H9 (cell line): ENCODE results near the gene KMT2C. TPM values are rescaled to one million over a fixed set of nuclear protein-coding genes. Genes with fewer than 3 reads are reported as not detected.
"Not testable (repeated sequence)": the region's sequence is repeated elsewhere in the genome, so short reads cannot be mapped to it uniquely, and the experiment has no call there.

Experiments
- DNase-seq: peaks from one replicate; pipeline ENCODE4 v3.0.0-alpha.2; 2017
- H2AFZ ChIP-seq: one replicate; pipeline ENCODE4 v1.6.1; 2013; ENCODE audit warnings: mild to moderate bottlenecking, low read length, control low read depth, moderate library complexity
- H2AK5ac ChIP-seq: 2 replicates; pipeline ENCODE4 v1.6.1; 2013; ENCODE audit warnings: low read length, control low read depth, mixed read lengths; ENCODE audit not compliant: insufficient read length
- H2BK120ac ChIP-seq: one replicate; pipeline ENCODE4 v1.6.1; 2013; ENCODE audit warnings: low read depth, mild to moderate bottlenecking, low read length, control low read depth, inconsistent platforms; ENCODE audit not compliant: poor library complexity, severe bottlenecking
- H2BK12ac ChIP-seq: 2 replicates; pipeline ENCODE4 v1.6.1; 2013; ENCODE audit warnings: low read length, control low read depth, mixed read lengths, low read depth; ENCODE audit not compliant: insufficient read length
- H2BK15ac ChIP-seq: 2 replicates; pipeline ENCODE4 v1.6.1; 2013; ENCODE audit warnings: low read depth, low read length, control low read depth
- H2BK20ac ChIP-seq: one replicate; pipeline ENCODE4 v1.6.1; 2013; ENCODE audit warnings: low read depth, mild to moderate bottlenecking, low read length, control low read depth, inconsistent platforms; ENCODE audit not compliant: poor library complexity, severe bottlenecking
- H2BK5ac ChIP-seq: 2 replicates; pipeline ENCODE4 v1.6.1; 2013; ENCODE audit warnings: low read length, control low read depth, mixed read lengths; ENCODE audit not compliant: insufficient read length
- H3K14ac ChIP-seq: 2 replicates; pipeline ENCODE4 v1.6.1; 2013; ENCODE audit warnings: low read length, control low read depth; ENCODE audit not compliant: insufficient read depth
- H3K18ac ChIP-seq: 2 replicates; pipeline ENCODE4 v1.6.1; 2013; ENCODE audit warnings: low read depth, mild to moderate bottlenecking, mixed read lengths, low read length, control low read depth; ENCODE audit not compliant: insufficient read length
- H3K23ac ChIP-seq: 2 replicates; pipeline ENCODE4 v1.6.1; 2013; ENCODE audit warnings: low read length, control low read depth, mixed read lengths, low read depth; ENCODE audit not compliant: insufficient read length
- H3K23me2 ChIP-seq: 2 replicates; pipeline ENCODE4 v1.6.1; 2013; ENCODE audit warnings: low read depth, mild to moderate bottlenecking, mixed read lengths, low read length, control low read depth; ENCODE audit not compliant: insufficient read length, poor library complexity, severe bottlenecking
- H3K27ac ChIP-seq: 2 replicates; pipeline ENCODE4 v1.5.1; 2013; ENCODE audit warnings: low read length, control low read depth, mixed read lengths, low read depth; ENCODE audit not compliant: insufficient read length
- H3K27me3 ChIP-seq: 2 replicates; pipeline ENCODE4 v1.6.1; 2013; ENCODE audit warnings: low read length, control low read depth, inconsistent platforms; ENCODE audit not compliant: insufficient read depth
- H3K4ac ChIP-seq: 2 replicates; pipeline ENCODE4 v1.6.1; 2013; ENCODE audit warnings: low read depth, mild to moderate bottlenecking, control low read depth, inconsistent platforms, low read length, moderate library complexity
- H3K4me1 ChIP-seq: 2 replicates; pipeline ENCODE4 v1.6.1; 2013; ENCODE audit warnings: low read length, control low read depth, inconsistent platforms; ENCODE audit not compliant: insufficient read depth
- H3K4me2 ChIP-seq: 2 replicates; pipeline ENCODE4 v1.6.1; 2013; ENCODE audit warnings: low read length, control low read depth, mixed read lengths; ENCODE audit not compliant: insufficient read length, insufficient read depth
- H3K56ac ChIP-seq: 2 replicates; pipeline ENCODE4 v1.6.1; 2013; ENCODE audit warnings: low read depth, mild to moderate bottlenecking, mixed read lengths, low read length, control low read depth; ENCODE audit not compliant: insufficient read length
- H3K79me1 ChIP-seq: 2 replicates; pipeline ENCODE4 v1.6.1; 2013; ENCODE audit warnings: low read depth, mild to moderate bottlenecking, moderate library complexity, low read length, control low read depth, inconsistent platforms; ENCODE audit not compliant: insufficient read depth, poor library complexity, severe bottlenecking
- H3K79me2 ChIP-seq: 2 replicates; pipeline ENCODE4 v1.6.1; 2013; ENCODE audit warnings: low read length, control low read depth, inconsistent platforms; ENCODE audit not compliant: insufficient read depth
- H3K9ac ChIP-seq: 2 replicates; pipeline ENCODE4 v1.6.1; 2013; ENCODE audit warnings: low read length, control low read depth, mixed read lengths; ENCODE audit not compliant: insufficient read length; ENCODE audit errors: extremely low read depth
- H3K9me3 ChIP-seq: one replicate; pipeline ENCODE4 v1.6.1; 2013; ENCODE audit warnings: low read depth, low read length, inconsistent platforms; ENCODE audit not compliant: control insufficient read depth
- H3T11ph ChIP-seq: one replicate; pipeline ENCODE4 v1.6.1; 2013; ENCODE audit warnings: mild to moderate bottlenecking, low read length, control low read depth, inconsistent platforms
- H4K20me1 ChIP-seq: one replicate; pipeline ENCODE4 v1.6.1; 2013; ENCODE audit not compliant: control insufficient read depth, insufficient read length, insufficient read depth
- H4K5ac ChIP-seq: 2 replicates; pipeline ENCODE4 v1.6.1; 2013; ENCODE audit warnings: low read depth, mild to moderate bottlenecking, mixed read lengths, low read length, control low read depth; ENCODE audit not compliant: insufficient read length
- H4K8ac ChIP-seq: replicated peaks from 2 replicates; pipeline ENCODE4 v1.6.1; 2013; ENCODE audit warnings: low read length, control low read depth, mixed read lengths, low read depth; ENCODE audit not compliant: insufficient read length
- H4K91ac ChIP-seq: 2 replicates; pipeline ENCODE4 v1.6.1; 2013; ENCODE audit warnings: low read depth, mild to moderate bottlenecking, moderate library complexity, mixed read lengths, low read length, control low read depth; ENCODE audit not compliant: insufficient read length
- H3K27ac Mint-ChIP-seq, 3 experiments: 2 replicates in 2 of 3; 3 replicates in 1 of 3; pipeline ENCODE4 v1.8.0; 2020 to 2021; ENCODE audit warnings: mixed read lengths in 3 of 3, mild to moderate bottlenecking in 1 of 3, moderate library complexity in 1 of 3
- H3K27me3 Mint-ChIP-seq: 2 replicates; pipeline ENCODE4 v1.8.0; 2021; ENCODE audit warnings: low read depth, mild to moderate bottlenecking, moderate library complexity, mixed read lengths
- H3K36me3 Mint-ChIP-seq, 3 experiments: 2 replicates in 2 of 3; 3 replicates in 1 of 3; pipeline ENCODE4 v1.8.0; 2020 to 2021; ENCODE audit warnings: low read depth in 3 of 3, mixed read lengths in 3 of 3; ENCODE audit not compliant: insufficient read depth in 1 of 3
- H3K4me1 Mint-ChIP-seq, 2 experiments: 2 replicates each; pipeline ENCODE4 v1.8.0; 2020; ENCODE audit warnings: mixed read lengths in 2 of 2
- H3K4me3 Mint-ChIP-seq, 2 experiments: 2 replicates in 1 of 2; 3 replicates in 1 of 2; pipeline ENCODE4 v1.8.0; 2020 to 2021; ENCODE audit warnings: mild to moderate bottlenecking in 2 of 2, mixed read lengths in 2 of 2, moderate library complexity in 1 of 2
- H3K9me3 Mint-ChIP-seq, 2 experiments: 2 replicates in 1 of 2; 3 replicates in 1 of 2; pipeline ENCODE4 v1.8.0; 2020; ENCODE audit warnings: mild to moderate bottlenecking in 2 of 2, mixed read lengths in 2 of 2, moderate library complexity in 1 of 2
- WGBS: extraction: QIAGEN DNeasy Blood & Tissue Kit; methylation state at CpG from one replicate; pipeline ENCODE4 v1.1.7; 2013; ENCODE audit warnings: missing lambda C conversion rate, low lambda C conversion rate, mixed read lengths; ENCODE audit not compliant: insufficient read length; ENCODE audit errors: extremely low coverage; 5-methylcytosine and 5-hydroxymethylcytosine counted together
- total RNA-seq: library from RNA; stranded (reverse); gene quantifications from 2 replicates; pipeline ENCODE4 v1.2.1, GENCODE V29; 2021

Gene KMT2C
- total RNA-seq, 1 experiment from 2014 or later: 32.2 TPM

- H2BK120ac ChIP-seq: not testable (repeated sequence)
These were observed 5.4 kb upstream of the KMT2C start for GRCh38 chr7:152441168-152441567.

GRCh38 chr7:152438017-152438416 lies 2.2 kb upstream of the KMT2C start:
- not testable (repeated sequence) for H4K20me1 ChIP-seq, H2BK5ac ChIP-seq, H3K27me3 ChIP-seq, H2BK20ac ChIP-seq, H3K27ac Mint-ChIP-seq, H3K23me2 ChIP-seq, H3K9me3 Mint-ChIP-seq, H4K5ac ChIP-seq, H3K79me1 ChIP-seq, H2AK5ac ChIP-seq, H3K56ac ChIP-seq, H3K9me3 ChIP-seq, H3K23ac ChIP-seq, H3K27ac ChIP-seq, H3K4me1 ChIP-seq, H3K79me2 ChIP-seq, H2BK120ac ChIP-seq, H4K8ac ChIP-seq, H3K14ac ChIP-seq, H3K4me2 ChIP-seq, DNase-seq, H3K18ac ChIP-seq, H3K9ac ChIP-seq, H3K4ac ChIP-seq, H4K91ac ChIP-seq, H2BK15ac ChIP-seq, H2AFZ ChIP-seq, H2BK12ac ChIP-seq, H3K36me3 Mint-ChIP-seq, H3K4me3 Mint-ChIP-seq, H3T11ph ChIP-seq
- peaks cover 23 to 24% of the 10 kb centered on the region in 2 experiments for H3K4me1 Mint-ChIP-seq
- peaks cover 13% of the 10 kb centered on the region for H3K27me3 Mint-ChIP-seq
- no CpG with 5 or more reads among the region's 4 CpGs for WGBS

More at GRCh38 chr7:152441168-152441567, 5.4 kb upstream of the KMT2C start:
- not testable (repeated sequence) for H4K5ac ChIP-seq, H4K91ac ChIP-seq, H3K4me2 ChIP-seq, H3K4me3 Mint-ChIP-seq, H2AFZ ChIP-seq, H3K9ac ChIP-seq, H3T11ph ChIP-seq, H2BK20ac ChIP-seq, H2AK5ac ChIP-seq, H3K79me2 ChIP-seq, H2BK12ac ChIP-seq, H3K14ac ChIP-seq, H3K4ac ChIP-seq, H3K23me2 ChIP-seq, H3K23ac ChIP-seq, H2BK15ac ChIP-seq, H3K9me3 Mint-ChIP-seq, DNase-seq, H3K56ac ChIP-seq, H3K27ac Mint-ChIP-seq, H4K8ac ChIP-seq, H2BK5ac ChIP-seq, H4K20me1 ChIP-seq, H3K18ac ChIP-seq, H3K27ac ChIP-seq, H3K9me3 ChIP-seq, H3K27me3 ChIP-seq, H3K36me3 Mint-ChIP-seq, H3K79me1 ChIP-seq, H3K4me1 ChIP-seq
- Mint-ChIP-seq H3K27me3 (peaks cover 13% of the 10 kb centered on the region), H3K4me1 (peaks cover 10 to 11% of the 10 kb centered on the region in 2 experiments; a peak in 3 of 4 replicates)
- WGBS: no CpG with 5 or more reads among the region's 7 CpGs
